Stimulated activated CD8-positive, alpha-beta memory T cell treated with anti-CD3 and anti-CD28 coated beads, Interleukin-12 subunit alpha, Interleukin-12 subunit beta, amount 100 ng/mL, for 4 hours (primary cell): ENCODE results near the gene GLRX.

ENCODE experiments used
- DNase-seq: peaks from one replicate; pipeline ENCODE4 v3.0.0-alpha.2; 2020; ENCODE audit warnings: low read depth

Gene GLRX

DNA sequence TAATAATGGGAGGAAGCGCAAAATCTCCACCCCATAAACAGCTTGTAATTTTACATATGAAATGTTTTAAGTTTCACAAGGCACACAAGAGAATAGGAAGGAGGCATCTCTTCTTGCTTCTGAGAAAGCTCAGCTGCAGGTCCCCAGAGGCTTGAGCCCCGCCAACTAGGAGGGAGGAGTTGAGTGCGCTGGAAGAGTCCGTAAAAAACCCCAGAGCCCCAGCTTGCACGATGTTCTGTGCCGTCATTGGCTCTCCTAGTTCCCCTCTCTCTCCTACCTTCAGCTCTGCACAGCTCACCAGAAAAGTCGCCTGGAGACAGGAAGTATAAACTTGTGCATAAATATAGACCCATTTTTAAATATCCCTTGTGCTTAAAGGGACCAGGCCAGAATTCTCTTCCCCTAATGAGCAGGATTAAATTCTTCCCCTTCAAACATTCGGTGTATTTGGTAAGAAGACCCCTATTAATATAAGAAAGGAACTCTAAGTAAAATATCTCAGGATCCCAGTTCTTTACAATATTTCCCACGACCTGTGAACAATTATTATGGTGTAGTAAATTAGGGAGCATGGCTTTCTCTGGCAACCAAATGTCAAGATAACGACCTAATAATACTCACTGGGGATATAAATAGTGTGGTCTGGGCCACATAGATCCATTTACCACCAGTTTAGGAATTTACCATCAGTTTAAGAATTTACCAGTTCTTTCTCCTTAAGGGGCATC, 13.7 kb downstream of the GLRX start:
- peak; percentile 56 for DNase-seq

GRCh38 chr5:95808013-95808685, 14.4 kb downstream of the GLRX start:
- no peak for DNase-seq

- no peak for DNase-seq
Measured at GRCh38 chr5:95806687-95807086, 15.8 kb downstream of the GLRX start.

DNA sequence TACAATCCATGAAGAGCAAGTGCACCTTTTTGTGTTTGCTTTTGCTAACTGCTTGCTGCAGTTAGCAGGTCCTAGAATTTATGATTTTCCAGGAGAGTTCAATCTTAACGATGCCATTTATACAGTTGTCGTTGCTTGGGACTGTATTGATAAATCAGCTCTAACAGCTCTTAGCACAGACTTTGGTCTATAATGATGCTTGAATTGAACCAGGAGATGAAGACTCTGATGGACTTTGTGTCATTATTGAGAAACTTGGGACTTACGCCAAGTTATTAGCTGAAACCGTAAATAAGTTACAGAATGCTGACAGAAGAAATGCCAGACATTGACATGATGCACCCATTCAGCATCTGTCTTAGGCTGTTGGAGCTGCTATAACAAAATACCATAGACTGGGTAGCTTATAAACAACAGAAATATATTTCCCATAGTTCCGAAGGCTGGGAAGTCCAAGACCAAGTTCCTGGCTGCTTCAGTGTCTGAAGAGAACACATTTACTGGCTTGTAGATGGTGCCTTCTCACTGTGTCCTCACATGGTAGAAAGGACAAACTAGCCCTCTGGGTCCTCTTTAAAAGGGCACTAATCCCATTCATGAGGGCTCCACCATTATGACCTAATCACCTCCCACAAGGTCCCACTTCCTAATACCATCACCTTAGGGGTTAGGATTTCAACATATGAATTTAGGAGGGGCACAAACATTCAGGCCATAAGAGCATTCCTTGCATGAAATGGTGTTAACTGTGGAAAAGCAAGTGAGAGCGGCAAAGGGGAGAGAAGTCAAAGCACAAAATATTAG, 17.6 kb downstream of the GLRX start:
- DNase-seq: no peak

- no peak for DNase-seq
Measured at GRCh38 chr5:95803271-95804148, 19.0 kb downstream of the GLRX start.

GRCh38 chr5:95801961-95802360, 20.6 kb downstream of the GLRX start:
- no peak for DNase-seq

DNA sequence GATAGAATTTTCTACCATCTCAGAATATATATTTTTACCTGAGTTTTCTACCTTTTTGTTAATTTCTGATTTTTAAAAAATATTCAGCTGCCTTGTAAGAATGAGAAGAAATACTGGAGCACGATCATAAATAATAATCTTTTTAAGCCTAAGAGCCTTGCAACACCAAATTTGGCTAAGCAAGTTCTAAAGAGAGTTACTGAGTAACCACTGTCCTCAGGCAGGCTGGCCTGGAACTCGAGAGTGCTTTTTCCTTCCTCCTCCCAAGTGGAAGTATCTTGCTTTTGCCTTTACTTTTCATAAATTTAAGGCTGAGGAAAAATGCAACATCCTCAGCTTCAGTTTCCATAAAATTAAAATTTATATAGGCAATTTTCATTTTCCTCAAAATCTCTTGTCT, 21.0 kb downstream of the GLRX start:
- DNase-seq: no peak

DNA sequence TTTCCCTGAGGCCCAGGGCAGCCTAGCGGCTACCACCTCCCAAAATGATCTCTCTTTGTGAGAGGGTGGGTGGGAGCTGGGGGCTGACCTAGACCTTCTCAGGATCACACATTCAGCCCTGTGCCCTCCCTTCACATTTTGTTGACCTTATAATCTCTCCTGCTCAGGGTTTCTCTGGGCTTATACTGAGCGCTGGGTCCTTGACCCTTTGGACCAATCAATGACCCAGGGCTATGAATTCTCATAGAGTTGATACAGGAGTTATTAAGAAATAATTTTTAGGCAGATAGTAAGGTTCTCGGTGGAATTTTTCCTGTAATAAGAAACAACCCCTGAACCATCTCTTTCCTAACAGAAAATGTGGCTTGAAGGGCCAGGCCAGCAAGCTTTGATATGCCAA, 22.0 kb downstream of the GLRX start:
- DNase-seq: no peak

DNA sequence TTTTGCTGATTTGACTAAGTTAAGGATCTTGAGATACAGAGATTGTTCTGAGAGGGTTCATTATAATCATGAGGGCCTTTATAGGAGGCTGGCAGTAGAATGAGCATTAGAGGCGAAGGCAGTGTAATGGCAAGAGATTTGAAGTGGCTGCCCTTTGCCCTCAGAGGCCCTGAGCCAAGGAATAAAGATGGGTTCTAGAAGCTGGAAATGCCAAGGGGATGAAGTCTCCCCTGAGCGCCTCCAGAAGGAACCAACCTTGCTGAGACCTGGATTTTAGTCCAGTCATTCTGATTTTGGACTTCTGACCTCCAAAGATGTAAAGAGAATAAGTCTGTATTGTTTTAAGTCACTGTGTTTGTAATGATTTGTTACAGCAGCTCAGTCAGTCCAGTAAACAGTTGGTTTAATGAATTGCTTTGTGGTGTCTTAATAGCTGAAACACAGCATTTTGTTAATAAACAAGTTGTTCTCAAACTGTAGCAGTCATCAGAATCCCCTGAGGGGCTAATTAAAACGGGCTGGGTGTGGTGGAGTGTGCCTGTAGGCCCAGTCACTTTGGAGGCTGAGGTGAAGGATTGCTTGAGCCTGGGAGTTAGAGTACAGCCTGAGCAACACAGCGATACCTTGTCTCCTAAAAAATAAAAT, 23.2 kb downstream of the GLRX start:
- DNase-seq: no peak

DNA sequence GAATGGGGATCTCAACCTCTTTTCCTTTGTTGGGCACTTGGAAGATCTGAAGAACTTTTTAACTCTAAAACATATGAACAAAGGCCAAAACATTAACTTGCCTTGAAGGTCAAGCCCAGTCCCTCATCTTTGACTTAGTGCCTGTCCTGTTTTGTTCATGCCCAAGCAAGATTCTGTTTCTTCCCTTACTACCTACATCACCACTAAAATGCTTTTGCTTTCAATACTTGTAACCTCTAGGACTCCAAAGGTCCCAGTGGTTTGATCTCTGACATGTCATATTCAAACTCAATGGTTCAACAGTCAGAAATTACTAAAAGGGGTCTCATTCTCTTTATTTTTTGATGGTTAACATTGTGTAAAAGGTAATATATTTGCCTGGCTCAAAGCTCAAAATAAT, 24.0 kb downstream of the GLRX start:
- DNase-seq: no peak

GRCh38 chr5:95798048-95798447, 24.5 kb downstream of the GLRX start:
- DNase-seq: no peak

DNA sequence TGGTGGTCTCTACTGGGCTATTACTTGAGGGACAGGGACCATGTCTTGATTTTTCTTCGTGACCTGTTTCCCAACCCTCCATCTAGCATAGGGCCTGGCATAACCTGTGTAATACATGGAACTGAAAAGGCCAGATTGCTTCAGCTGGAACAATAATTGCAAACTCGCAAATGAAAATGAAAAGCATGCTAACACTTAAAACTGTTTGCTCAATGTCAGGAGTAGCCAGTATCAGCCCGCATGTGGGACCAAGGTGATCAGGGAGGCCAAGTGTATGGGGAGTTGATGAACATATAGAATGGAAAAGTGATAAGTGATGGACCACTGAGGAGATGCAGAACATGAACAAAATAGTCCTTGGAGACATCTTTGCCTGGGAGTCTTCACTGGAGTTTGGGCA, 25.2 kb downstream of the GLRX start:
- no peak for DNase-seq

- no peak for DNase-seq
Measured at GRCh38 chr5:95794070-95794516, 28.4 kb downstream of the GLRX start.

DNA sequence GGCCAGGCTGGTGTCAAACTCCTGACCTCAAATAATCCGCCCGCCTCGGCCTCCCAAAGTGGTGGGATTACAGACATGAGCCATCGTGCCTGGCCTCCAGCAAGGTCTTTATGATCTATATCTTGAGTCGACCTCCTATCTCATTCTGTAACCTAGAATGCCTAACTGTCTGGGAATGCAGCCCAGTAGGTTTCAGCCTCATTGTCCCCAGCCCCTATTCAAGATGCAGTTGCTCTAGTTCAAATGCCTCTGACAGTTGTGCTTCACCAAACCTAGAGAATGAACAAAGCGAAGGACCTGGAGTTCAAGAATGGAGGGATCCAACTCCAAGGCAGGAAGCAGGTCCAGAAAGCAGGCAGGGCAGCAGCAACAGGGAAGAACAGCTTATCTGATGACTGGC, 30.8 kb downstream of the GLRX start:
- DNase-seq: no peak

DNA sequence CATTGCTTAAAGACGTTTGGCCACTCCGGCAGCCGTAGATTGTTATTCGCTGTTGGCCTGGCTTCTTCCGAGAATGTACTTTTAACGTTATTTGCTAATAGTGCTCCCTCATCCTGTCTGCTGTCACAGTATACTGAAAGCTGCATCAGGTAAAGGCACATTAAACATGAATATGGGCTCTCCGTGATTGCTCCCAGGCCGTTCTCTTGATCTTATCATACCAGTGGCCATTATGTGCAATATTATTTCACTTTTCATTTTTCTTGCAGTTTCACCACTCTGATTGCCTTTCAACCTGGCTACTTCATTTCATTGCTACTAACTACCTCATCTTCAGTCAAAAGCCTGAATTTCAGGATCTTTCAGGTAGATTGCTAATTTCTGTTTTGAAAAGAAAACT, 34.0 kb downstream of the GLRX start:
- DNase-seq: no peak

DNA sequence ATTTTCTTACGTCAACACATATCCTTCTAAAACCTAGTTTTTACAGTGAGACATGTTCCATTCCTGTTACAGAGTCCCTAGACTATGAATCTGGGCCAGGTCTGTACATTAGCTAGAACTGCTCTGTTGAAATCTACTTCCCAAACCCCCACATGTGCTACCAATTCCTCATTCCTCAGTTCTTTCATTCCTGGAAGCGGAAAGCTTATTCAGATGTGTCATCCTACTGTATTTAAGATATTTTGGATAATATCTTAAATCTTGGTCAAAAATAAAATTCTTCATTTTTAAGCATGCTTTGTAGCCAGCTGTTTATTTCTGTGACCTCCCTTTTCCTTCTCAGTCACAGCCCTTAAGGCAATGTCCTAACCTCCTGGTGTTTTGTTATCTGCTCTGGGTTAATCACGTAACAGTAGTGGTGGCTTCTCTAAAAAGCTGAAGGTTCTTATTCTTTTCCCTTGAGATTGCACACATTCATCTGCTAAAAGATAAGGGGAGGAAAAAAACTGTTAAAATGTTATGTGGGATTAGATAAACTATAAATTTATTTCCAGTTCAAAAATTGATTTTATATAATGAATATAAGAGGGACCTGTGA, 35.6 kb downstream of the GLRX start:
- DNase-seq: no peak

DNA sequence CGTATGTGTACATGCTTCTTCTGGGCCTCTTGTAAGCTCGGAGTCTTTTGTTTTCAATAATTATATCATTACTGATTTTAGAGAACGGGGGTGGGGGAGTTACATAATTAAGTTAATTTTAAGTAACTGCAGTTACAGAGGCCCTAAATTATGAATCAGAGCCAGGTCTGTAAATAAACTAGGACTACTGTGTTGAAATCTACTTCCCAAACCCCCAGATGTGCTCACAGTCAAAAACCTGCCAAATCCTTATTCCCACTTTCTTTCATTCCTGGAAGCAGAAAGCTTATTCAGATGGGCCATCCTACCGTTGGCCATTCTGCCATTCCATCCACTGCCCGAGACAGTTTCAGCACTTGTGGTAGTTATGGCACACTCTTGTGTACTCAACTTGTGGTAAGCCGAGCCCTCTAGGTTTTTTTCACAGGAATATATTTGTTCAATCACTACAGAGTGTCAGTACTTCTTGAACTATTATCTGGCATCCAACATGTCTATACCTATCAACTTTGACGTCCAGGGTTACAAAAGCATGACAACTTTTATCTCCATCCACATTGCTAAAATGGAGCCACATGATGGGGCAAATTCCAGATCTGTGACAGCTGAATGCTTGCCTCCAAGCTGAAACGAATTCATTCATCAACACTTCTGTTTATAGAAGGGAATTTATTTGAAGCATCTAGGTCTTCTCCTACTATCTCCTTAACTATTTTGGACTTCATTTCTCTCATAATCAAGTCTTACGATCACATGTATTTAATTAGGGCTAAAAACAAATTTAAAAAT, 37.8 kb downstream of the GLRX start:
- DNase-seq: no peak

- no peak for DNase-seq
Measured at GRCh38 chr5:95783661-95784060, 38.9 kb downstream of the GLRX start.

GRCh38 chr5:95782181-95782580, 40.3 kb downstream of the GLRX start:
- DNase-seq: no peak

DNA sequence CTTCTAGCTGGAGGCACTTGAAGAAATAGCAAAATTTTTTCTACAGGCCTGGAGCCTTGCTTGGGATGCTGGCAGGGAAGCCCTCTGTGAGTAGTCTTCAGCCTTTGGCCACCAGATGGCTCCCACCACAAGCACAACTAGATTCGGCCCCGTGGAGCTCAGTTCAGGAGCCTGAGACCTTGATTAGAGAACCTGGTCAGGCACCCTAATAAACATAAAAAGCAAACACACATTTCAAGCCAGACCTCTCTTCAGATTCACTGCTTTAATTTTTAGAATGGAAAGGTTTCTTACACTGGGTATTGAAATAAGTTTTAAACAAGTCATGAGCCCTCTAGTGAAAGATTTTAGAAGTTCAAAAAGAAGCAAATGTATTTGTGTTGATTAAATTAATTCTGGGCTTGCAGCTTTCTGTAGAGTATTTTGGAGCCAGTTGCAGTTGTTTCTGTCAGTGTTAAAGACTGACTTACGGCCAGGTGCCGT, 41.4 kb downstream of the GLRX start:
- peak; percentile 45 for DNase-seq
